Common myeloid progenitor, CD34-positive (primary cell): ENCODE results near the gene DIDO1.

Experiments
- CTCF ChIA-PET: fragments of 350-600 bp; sonication (Branson Sonifier 250); formaldehyde crosslinking; loops from one replicate; lab custom pipeline; 2021; ENCODE audit warnings: antibody characterized with exemption; lab: Charles Lee
- POLR2A ChIA-PET: fragments of 350-600 bp; sonication (Branson Sonifier 250); formaldehyde crosslinking; loops from one replicate; lab custom pipeline; 2021; ENCODE audit warnings: antibody characterized with exemption; lab: Charles Lee
- DNase-seq, 3 donors: peaks; one replicate each; pipeline versions ENCODE4 v3.0.0 to v3.0.0-alpha.2; 2013
- H3K27ac ChIP-seq, 2 experiments: 1 replicate in 1 of 2; 2 replicates in 1 of 2; pipeline ENCODE4 v1.7.0; 2013; ENCODE audit warnings: inconsistent platforms in 2 of 2, low read length in 2 of 2, mild to moderate bottlenecking in 2 of 2, low read depth in 1 of 2, moderate library complexity in 1 of 2; ENCODE audit not compliant: severe bottlenecking in 2 of 2, insufficient read depth in 1 of 2, poor library complexity in 1 of 2
- H3K27me3 ChIP-seq, 5 experiments: replicated peaks in 2 of 5; 1 replicate in 3 of 5; 2 replicates in 2 of 5; pipeline versions ENCODE4 v1.6.1 to v1.7.0; 2013; ENCODE audit warnings: low read length in 4 of 5, mild to moderate bottlenecking in 2 of 5, moderate library complexity in 2 of 5, inconsistent platforms in 1 of 5; ENCODE audit not compliant: insufficient read depth in 5 of 5, control insufficient read depth in 4 of 5
- H3K36me3 ChIP-seq, 4 experiments: 1 replicate in 2 of 4; 2 replicates in 2 of 4; pipeline versions ENCODE4 v1.6.1 to v1.7.0; 2013; ENCODE audit warnings: low read length in 3 of 4, control low read depth in 1 of 4, mild to moderate bottlenecking in 1 of 4; ENCODE audit not compliant: control insufficient read depth in 4 of 4, insufficient read depth in 4 of 4
- H3K4me1 ChIP-seq, 4 experiments: 1 replicate in 3 of 4; 2 replicates in 1 of 4; pipeline versions ENCODE4 v1.6.1 to v1.7.1; 2013; ENCODE audit warnings: low read length in 3 of 4, mild to moderate bottlenecking in 3 of 4, control low read depth in 1 of 4, inconsistent platforms in 1 of 4, moderate library complexity in 1 of 4; ENCODE audit not compliant: control insufficient read depth in 4 of 4, insufficient read depth in 4 of 4; ENCODE audit errors: control extremely low read depth in 1 of 4
- H3K4me3 ChIP-seq, 7 experiments: 1 replicate in 4 of 7; 2 replicates in 3 of 7; pipeline versions ENCODE4 v1.5.1 to v1.7.0; 2013; ENCODE audit warnings: mild to moderate bottlenecking in 7 of 7, low read length in 6 of 7, moderate library complexity in 6 of 7, inconsistent platforms in 2 of 7, low read depth in 2 of 7, control low read depth in 1 of 7; ENCODE audit not compliant: insufficient read depth in 4 of 7, control insufficient read depth in 1 of 7; ENCODE audit errors: extremely low read depth in 1 of 7
- H3K9me3 ChIP-seq, 5 experiments: 1 replicate in 4 of 5; 2 replicates in 1 of 5; pipeline versions ENCODE4 v1.6.1 to v1.7.1; 2013; ENCODE audit warnings: low read length in 4 of 5, mild to moderate bottlenecking in 2 of 5, inconsistent platforms in 1 of 5, low read depth in 1 of 5, moderate library complexity in 1 of 5; ENCODE audit not compliant: control insufficient read depth in 4 of 5, insufficient read depth in 2 of 5; ENCODE audit errors: control extremely low read depth in 1 of 5
- WGBS: methylation state at CpG from one replicate; pipeline ENCODE4 v1.1.5; 2013; ENCODE audit not compliant: insufficient coverage; 5-methylcytosine and 5-hydroxymethylcytosine counted together

The DIDO1 gene

DNA sequence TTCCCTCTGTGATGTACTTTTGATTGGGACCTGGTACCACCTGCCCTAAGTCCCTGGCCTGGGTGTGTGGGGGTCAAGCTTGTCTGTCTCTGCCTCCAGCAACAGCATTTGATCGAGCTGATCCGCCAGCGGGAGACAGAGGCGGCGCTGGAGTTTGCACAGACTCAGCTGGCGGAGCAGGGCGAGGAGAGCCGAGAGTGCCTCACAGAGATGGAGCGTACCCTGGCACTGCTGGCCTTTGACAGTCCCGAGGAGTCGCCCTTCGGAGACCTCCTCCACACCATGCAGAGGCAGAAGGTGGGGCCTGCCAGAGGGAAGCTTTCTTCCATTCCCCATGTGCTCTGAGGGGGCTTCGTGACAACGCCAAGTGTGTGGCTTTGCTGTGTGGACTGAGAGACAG is 17.1 kb upstream of the DIDO1 start:
- peaks cover 26 to 74% (median 64%) of the 10 kb centered on the region in 4 experiments for H3K36me3 ChIP-seq
- WGBS = 96% methylated on average over 11 of the region's 14 CpGs

DNA sequence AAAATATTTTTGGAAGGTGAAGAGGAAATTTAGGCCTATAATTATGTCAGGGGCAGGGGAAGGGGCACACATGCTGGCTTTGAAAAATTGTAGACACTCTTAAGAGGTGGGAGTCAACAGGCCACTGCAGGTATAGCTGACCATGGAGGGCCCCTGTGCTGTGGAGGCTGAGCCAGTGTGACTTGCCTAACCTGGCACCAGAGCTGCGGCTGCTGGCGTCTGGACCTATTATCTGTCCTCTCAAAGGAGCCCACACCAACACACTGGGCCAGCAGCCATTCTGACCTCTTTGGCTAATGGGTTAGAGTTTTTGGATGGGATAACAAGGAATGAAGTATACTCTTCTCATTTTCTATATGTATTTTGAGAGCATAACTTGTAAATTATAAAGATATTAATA is 16.2 kb upstream of the DIDO1 start:
- no CpG with 5 or more reads among the region's 2 CpGs for WGBS
- ChIA-PET CTCF (interaction anchor here (1.4 to 2.0 kb wide), 2 partner anchors 21 to 35 kb away, joined by 4 to 6 read pairs; no protein-coding TSS in a partner anchor), POLR2A (no interaction called here)
- Histone ChIP-seq H3K27me3 (no peaks in the 10 kb centered on the region), H3K4me3 (no peak overlapping the region), H3K4me1 (peaks cover 0 to 18% (median 13%) of the 10 kb centered on the region in 4 experiments), H3K36me3 (peaks cover 26 to 65% (median 57%) of the 10 kb centered on the region in 4 experiments), H3K9me3 (no peaks in the 10 kb centered on the region), H3K27ac (no peak overlapping the region)
- DNase-seq = no peak

More for the DNA sequence above, 17.1 kb upstream of the DIDO1 start:
- POLR2A ChIA-PET = no interaction called here
- Histone ChIP-seq H3K4me3 (no peak overlapping the region), H3K27me3 (no peaks in the 10 kb centered on the region), H3K4me1 (peaks cover 0 to 17% (median 13%) of the 10 kb centered on the region in 4 experiments), H3K9me3 (no peaks in the 10 kb centered on the region), H3K27ac (no peak overlapping the region)
- DNase-seq = no peak
- CTCF ChIA-PET = interaction anchor here (1.3 to 2.3 kb wide), 5 partner anchors 9 to 36 kb away, joined by 4 to 6 read pairs (median 5); no protein-coding TSS in a partner anchor

DNA sequence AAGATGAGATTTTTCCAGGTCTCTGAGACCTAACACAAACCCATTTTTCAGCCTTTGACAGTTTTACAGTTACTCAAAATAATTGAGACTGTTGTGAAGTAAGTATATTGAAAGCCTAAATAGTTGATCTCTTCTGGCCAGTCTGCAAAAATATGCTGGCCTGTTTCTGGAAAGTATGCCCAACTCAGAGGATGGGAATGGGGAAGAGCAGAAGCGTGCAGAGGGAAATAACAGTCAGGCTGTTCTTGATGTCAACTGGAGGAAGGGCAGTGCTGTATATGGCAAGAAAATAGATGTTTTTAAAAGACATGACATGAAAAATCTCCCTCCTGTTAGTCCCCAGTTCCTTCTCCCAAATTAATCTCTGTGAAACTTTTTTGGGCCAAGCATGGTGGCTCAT is 15.5 kb upstream of the DIDO1 start:
- Histone ChIP-seq H3K4me3 (no peak overlapping the region), H3K27me3 (no peaks in the 10 kb centered on the region), H3K9me3 (no peaks in the 10 kb centered on the region), H3K27ac (no peak overlapping the region), H3K4me1 (peaks cover 2 to 23% (median 15%) of the 10 kb centered on the region in 4 experiments), H3K36me3 (peaks cover 26 to 58% (median 53%) of the 10 kb centered on the region in 4 experiments)
- ChIA-PET CTCF (interaction anchor here (1.0 kb wide), 1 partner anchor 11 kb away, joined by 3 read pairs; the partner anchor contains the start of gene SLC17A9), POLR2A (no interaction called here)
- WGBS = 100% methylated on average over 1 of the region's 1 CpG
- no peak for DNase-seq

- CTCF ChIA-PET = no interaction called here
- no peaks in the 10 kb centered on the region for H3K9me3 ChIP-seq
- no peak overlapping the region for H3K27ac ChIP-seq
- DNase-seq = no peak
- WGBS = 100% methylated on average over 2 of the region's 8 CpGs
- peaks cover 5 to 32% (median 20%) of the 10 kb centered on the region in 4 experiments for H3K4me1 ChIP-seq
- H3K27me3 ChIP-seq = no peaks in the 10 kb centered on the region
- peaks cover 22 to 50% (median 43%) of the 10 kb centered on the region in 4 experiments for H3K36me3 ChIP-seq
- no peak overlapping the region for H3K4me3 ChIP-seq
- POLR2A ChIA-PET = no interaction called here
These were observed 14.6 kb upstream of the DIDO1 start for GRCh38 chr20:62940875-62941274.

GRCh38 chr20:62938105-62938888 is 12.0 kb upstream of the DIDO1 start, which contains the start of gene GID8:
Gene GID8 (plus strand): TSS chr20:62938147. CDS start chr20:62941503, 3,356 bp downstream.
- ChIA-PET CTCF (interaction anchor here (1.0 to 2.2 kb wide), 7 partner anchors 11 to 35 kb away, joined by 3 to 10 read pairs (median 4); no protein-coding TSS in a partner anchor), POLR2A (interaction anchor here (1.0 to 2.1 kb wide), 5 partner anchors 10 to 21 kb away, joined by 3 to 9 read pairs (median 5); no protein-coding TSS in a partner anchor)
- H3K4me1 ChIP-seq = peaks cover 5 to 48% (median 25%) of the 10 kb centered on the region in 4 experiments
- WGBS = under 1% methylated on average over 68 of the region's 79 CpGs
- peak in 2 of 3 donors; percentile 63 to 71 for DNase-seq
- peaks cover 14 to 50% (median 23%) of the 10 kb centered on the region in 4 experiments for H3K36me3 ChIP-seq
- peak within 1 kb of the TSS; percentile 75 to 91 for H3K27ac ChIP-seq
- no peaks in the 10 kb centered on the region for H3K9me3 ChIP-seq
- H3K4me3 ChIP-seq = peak within 1 kb of the TSS; percentile 83 to 98 (median 94)
- no peaks in the 10 kb centered on the region for H3K27me3 ChIP-seq

GRCh38 chr20:62937268-62938104 is 11.2 kb upstream of the DIDO1 start:
- POLR2A ChIA-PET = interaction anchor here (0.8 to 2.1 kb wide), 6 partner anchors 11 to 22 kb away, joined by 3 to 9 read pairs (median 5); no protein-coding TSS in a partner anchor
- H3K4me3 ChIP-seq = peak overlapping the region; percentile 83 to 98 (median 91)
- peaks cover 5 to 48% (median 25%) of the 10 kb centered on the region in 4 experiments for H3K4me1 ChIP-seq

More at GRCh38 chr20:62937268-62938104, 11.2 kb upstream of the DIDO1 start:
- peak overlapping the region; percentile 75 to 89 for H3K27ac ChIP-seq
- no peaks in the 10 kb centered on the region for H3K9me3 ChIP-seq
- peaks cover 11 to 50% (median 18%) of the 10 kb centered on the region in 4 experiments for H3K36me3 ChIP-seq
- DNase-seq = peak; percentile 96 to 98 (median 98)
- no peaks in the 10 kb centered on the region for H3K27me3 ChIP-seq
- CTCF ChIA-PET = interaction anchor here (1.0 to 2.2 kb wide), 7 partner anchors 10 to 39 kb away, joined by 3 to 10 read pairs (median 4); no protein-coding TSS in a partner anchor
- under 1% methylated on average over 69 of the region's 92 CpGs for WGBS
